Activated naive CD4-positive, alpha-beta T cell (primary cell): ENCODE data around the gene GNB5.
"Not testable (repeated sequence)": the region's sequence is repeated elsewhere in the genome, so short reads cannot be mapped to it uniquely, and the experiment has no call there.

ENCODE experiments used
- DNase-seq, 4 experiments: peaks; one replicate each; lab custom pipeline; 2025; lab: John Stamatoyannopoulos, UW

Gene GNB5

DNA sequence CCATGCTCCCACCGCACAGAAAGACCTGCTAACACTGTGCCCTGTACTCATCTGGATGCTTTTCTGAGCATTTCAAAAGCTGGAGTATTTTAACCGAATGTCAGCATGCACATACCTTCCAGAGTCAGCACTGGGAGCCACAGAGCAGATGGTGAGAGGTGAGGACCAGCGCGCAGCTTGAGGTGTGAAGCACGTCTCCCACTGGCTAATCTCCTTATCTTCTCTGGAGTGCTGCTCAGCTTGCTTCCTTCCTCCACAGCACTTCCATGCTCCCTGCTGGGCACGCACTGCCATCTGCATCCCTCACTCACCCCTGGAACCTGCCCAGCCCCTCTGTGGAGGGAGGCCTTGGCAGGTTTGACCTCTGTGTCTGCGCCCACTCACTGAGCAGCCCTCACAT lies at the start of gene GNB5:
Gene GNB5 (minus strand): TSS at position 186 of the 400 bp plus-strand sequence. CDS start 6,716 bp downstream, outside the sequence.
- no peak for DNase-seq

DNA sequence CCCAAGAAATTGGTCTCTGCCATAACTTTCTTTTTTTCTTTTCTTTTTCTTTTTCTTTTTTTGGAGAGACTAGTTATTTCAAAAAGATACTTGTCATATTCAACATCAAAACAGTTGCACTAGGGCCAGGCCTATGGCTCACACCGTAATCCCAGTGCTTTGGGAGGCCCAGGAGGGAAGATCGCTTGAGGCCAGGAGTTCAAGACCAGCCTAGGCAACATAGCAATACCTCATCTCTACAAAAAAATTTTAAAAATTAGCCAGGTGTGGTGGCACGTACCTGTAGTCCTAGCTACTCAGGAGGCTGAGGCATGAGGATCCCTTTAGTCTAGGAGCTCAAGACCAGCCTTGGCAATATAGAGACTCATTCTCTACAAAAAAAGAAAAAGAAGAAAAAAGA lies 49.0 kb upstream of the GNB5 start:
- no peak for DNase-seq

DNA sequence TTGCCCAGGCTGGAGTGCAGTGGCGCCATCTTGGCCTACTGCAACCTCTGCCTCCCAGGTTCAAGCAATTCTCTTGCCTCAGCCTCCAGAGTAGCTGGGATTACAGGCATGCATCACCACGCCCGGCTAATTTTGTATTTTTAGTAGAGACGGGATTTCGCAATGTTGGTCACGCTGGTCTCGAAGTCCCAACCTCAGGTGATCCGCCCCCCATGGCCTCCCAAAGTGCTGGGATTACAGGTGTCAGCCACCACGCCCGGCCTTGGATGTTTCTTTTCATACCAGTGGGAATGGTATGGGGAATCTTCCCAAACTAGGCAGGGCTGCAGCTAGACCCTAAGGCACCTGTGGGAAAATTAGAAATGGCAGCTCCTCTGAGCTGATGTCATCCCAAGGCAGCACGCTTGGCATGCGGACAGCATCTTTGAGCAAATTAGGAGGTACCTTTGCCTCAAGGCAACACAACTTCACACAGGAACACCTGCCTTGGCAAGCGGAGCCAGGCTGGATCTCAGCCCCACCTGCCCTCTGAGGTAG lies 47.9 kb upstream of the GNB5 start:
- not testable (repeated sequence) for DNase-seq

DNA sequence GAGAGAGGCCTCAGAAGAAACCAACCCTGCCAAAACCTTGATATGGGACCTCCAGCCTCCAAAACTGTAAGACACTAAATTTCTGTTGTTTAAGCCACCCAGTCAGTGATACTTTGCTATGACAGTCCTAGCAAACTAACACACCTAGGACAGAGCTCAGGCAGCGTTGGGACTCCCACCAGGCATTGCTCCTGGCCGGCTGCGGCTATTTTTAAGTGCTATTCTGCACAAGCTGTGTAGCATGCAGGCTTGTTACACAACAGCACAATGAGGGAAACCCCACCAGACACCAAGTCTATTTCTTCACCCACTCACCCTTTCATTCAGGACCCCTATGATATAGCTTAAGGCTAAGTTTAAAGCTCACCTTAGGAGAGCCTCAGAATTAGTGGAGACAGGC lies 47.0 kb upstream of the GNB5 start:
- no peak for DNase-seq

- no peak for DNase-seq
These were observed 44.8 kb upstream of the GNB5 start for GRCh38 chr15:52236013-52236412.

DNA sequence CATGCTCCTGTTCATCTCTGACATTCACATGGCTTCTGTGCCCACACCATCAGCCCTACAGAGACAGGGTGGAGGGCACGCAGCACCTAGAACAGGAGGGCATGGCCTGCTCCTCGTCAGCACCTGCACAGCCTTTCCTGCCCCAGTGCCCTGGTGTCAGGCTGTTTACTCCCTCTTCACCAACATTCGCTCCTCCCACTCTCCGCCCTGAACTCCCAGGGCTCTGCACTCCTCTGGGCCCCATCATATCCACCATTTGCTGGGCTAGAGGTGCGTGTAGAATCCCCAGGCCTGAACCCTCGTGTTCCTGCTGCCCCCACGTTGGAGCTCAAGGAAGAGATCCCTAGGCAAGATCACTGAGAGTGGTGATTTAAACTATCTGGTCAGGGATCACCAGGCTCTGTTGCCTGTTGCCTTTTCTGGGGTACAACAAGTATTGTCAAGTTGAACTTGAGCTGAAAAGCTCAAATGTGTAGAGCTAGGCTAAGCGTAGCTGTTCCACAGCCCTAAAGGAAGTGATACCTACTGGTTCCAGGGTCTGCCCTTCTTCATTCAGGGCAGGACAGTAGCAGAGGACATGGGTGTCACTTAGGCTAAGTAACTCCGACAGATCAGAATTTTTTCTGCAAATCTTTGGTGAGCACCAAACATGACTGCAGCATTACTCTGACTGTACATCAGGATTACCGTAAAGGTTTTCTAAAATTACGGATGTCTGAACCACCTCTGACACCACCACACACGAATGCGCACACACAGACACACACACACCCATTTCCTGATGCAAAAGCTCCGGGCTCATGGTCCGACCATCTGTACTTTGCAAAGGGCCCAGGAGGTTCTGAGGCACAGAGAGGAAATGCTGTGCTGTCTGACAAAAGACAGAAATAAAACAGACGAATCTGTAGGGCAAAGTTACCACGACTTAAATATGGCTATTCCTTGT lies 43.7 kb upstream of the GNB5 start:
- DNase-seq, result peak in 1 of 4 experiments; percentile 33

DNA sequence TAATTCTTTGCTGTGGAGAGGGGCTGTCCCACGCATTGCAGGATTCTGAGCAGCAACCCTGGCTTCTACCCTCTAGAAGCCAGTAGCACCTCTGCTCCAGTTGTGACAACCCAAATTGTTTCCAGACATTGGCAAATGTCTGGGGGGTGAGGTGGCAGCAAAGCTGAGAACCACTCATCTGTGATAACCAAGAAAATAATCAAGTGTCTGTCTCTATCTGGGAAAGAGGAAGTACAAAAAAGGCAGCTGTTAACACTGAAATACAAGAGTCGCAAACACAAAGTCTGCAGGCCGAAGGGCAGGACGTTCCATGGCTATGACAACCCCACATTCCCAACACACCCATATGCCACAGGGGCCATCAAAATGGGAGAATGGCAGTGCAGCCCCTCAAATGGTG lies 42.2 kb upstream of the GNB5 start:
- no peak for DNase-seq

DNA sequence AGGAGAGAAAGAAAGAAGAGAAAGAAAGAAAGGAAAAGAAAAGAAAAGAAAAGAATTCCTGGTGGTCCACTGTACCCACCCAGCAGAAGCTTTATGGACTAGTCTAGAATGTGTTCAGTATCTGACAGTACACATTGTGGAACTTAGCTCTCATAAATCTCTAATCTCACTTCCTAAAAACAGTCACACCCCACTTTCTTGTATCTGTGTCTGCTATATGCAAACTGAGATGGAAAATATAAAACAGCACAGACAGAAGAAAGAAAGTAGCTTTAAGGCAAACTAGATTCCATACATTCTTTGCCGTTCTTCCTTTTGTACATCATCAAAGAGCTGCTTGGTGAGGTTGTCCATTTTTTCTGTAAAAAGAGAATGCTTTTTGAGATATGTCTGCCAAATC lies 41.1 kb upstream of the GNB5 start:
- DNase-seq, result no peak

DNA sequence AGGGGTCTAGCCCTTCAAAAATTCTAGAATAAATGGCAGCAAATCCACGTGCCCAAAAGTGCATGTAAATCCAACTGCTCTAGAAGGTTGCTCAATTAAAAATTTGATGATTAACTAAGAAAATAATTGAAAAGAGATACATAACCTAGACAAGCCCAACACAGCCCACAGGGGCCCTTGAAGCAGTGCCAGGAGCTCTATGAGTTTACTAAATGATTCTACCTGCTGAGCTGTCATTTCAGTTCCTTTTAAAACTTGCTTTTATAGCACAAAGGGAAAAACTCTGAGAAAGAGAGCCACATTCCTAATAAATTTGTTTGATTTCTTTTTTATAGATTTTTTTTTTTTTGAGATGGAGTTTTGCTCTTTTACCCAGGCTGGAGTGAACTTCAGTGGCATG lies 38.9 kb upstream of the GNB5 start:
- no peak for DNase-seq

DNA sequence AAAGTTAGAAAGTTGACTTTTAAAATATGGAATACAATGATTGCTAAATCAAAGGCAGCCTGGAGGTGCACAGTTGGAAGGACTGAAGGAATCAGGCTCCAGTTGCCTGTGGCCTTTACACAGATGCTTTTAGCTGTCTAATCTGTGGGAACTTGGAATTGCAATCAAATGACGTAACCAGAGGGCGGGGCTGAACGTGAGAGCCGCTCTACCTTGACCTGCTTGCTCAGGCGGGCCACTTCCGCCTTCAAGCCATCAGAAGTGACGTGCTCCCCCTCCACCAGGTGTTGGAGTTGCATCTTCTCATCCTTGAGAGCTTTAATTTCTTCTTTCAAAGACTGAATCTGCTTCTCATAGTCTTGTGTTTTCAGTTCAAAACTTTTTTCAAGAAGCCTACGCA lies 37.7 kb upstream of the GNB5 start:
- DNase-seq, result no peak

DNA sequence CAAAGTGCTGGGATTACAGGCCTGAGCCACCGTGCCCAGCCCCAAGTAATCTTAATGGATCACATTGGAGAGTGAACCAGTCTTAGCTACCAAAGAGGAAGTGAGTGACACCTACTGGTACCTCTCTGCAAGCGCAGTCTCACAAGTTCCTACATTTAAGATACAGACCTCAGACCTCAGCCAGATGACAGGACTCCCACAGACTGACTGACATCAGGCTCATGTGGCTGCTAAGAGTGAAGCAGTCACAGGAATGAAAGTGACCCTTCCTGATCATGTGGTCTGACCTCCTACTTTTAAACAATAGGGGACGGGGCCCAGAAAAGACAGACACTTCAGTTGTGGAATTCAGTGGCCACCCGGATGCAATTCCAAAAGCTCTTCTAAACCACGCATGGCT lies 36.3 kb upstream of the GNB5 start:
- DNase-seq, result peak in 3 of 4 experiments; percentile 4 to 45 (median 25)

DNA sequence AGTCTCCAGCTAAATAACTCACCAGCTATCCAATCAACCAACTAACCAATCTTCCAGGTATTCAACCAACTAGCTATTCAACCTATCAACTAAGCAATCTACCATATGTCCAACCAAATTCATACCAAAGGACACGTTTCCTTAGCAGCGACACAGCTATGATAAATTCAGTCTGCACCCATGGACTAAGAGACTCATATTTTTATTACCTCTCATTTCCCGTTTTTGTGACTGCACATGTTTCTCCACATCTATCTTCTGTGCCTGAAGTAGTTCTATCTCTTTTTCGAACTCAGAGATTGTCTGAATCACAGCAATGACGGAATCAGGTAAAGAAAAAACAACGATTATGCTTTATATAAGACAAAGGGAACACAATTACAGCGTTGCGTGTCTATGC lies 34.0 kb upstream of the GNB5 start:
- no peak for DNase-seq

DNA sequence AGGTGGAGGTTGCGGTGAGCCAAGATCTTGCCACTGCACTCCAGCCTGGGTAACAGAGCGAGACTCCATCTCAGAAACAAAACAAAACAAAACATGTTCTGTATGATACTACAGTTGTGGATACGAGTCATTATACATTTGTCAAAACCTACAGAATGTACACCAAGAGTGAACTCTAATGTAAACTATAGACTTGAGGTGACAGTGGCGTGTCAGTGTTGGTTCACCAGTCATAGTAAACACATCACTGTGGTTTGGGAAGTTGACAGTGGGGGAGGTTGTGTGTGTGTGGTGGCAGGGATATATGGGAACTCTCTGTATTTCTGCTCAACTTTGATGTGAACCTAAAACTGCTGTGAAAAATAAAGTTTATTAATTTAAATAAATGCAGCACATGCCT lies 33.0 kb upstream of the GNB5 start:
- no peak for DNase-seq

DNA sequence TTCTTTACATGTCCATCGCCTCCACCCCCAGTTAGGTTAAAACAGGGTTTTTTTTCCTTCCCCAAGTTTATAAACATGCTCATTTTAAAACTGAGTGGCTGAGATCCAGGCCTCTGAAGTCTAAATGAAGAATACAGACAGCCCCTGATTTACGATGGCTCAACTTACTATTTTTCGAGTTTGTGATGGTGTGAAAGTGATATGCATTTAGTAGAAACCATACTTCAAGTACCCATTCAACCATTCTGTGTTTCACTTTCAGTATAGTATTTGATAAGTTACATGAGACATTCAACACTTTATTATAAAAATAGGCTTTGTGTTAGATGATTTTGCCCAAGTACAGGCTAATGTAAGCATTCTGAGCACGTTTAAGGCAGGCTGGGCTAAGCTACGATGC lies 30.5 kb upstream of the GNB5 start:
- DNase-seq, result no peak

- no peak for DNase-seq
These were observed 29.9 kb upstream of the GNB5 start for GRCh38 chr15:52220937-52221660.

DNA sequence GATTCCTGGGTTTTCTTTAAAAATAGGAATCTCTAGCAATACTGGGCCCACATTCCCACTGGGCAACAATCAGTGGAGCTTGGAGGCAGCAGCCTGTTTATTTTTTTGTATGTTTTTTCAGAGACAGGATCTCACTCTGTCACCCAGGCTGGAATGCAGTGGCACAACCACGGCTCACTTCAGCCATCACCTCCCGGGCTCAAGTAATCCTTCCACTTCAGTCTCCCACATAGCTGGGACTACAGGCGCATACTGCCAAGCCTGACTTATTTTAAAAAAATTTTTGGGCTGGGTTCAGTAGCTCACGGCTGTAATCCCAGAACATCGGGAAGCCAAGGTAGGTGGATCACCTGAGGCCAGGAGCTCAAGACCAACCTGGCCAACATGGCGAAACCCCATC lies 29.1 kb upstream of the GNB5 start:
- DNase-seq, result no peak

DNA sequence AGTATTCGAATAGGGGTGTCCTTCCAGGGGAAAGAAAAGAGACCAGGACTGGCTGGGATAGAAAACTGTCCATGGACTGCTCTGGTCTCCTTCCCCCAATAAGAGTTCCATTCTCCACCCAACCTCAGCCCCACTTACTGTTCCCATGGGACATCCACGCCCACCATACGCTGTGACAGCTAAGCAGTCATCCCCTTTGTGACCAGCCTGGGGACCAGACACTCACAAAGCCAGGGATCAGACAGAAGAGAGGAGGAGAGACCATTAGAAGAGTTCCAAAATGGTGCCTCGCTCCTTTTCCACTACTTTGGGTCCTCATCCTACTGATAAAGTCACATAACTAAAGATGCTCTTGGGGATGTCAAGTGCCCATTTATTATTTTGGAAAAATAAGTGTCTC lies 27.6 kb upstream of the GNB5 start:
- DNase-seq, result no peak

DNA sequence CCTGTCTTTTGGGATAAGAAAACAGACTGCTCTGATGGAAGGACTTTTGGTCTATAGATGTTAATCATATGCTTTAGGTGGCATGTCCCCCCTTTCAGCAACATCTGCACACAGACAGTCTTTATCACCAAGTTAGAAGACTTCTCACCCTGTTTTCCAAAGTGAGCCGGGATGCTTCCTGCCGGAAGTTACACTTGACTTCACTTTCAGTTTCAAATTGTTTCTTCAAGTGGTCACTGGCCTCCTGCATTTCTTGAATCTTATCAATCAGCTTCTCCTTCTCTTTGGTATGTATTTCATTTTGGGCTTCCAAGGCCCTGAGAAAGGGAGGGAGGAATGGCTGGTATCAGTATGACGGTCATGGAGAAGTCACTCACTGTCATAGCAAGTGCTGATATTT lies 27.2 kb upstream of the GNB5 start:
- no peak for DNase-seq

GRCh38 chr15:52217186-52217585 lies 26.0 kb upstream of the GNB5 start:
- DNase-seq, result no peak

- DNase-seq, result no peak
These were observed 23.4 kb upstream of the GNB5 start for GRCh38 chr15:52214553-52214952.

DNA sequence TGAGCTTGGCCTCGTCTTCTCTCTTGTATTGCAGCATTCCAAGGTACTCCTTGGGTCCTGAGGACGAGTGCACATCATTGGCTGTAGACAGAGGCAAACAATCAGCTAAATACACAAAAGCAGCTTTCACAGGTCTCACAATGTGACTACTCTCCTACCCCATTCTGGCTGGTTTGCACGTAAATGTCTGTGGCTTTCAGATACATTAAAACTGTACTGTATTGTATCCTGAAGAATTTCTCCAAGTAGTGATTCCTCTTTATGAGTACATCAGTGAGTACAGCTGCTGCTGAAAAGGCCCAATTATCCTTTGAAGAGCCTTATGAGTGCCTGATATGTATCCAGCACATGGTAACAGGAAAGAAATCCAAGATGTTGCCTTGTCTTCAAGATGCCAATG lies 22.0 kb upstream of the GNB5 start:
- no peak for DNase-seq

DNA sequence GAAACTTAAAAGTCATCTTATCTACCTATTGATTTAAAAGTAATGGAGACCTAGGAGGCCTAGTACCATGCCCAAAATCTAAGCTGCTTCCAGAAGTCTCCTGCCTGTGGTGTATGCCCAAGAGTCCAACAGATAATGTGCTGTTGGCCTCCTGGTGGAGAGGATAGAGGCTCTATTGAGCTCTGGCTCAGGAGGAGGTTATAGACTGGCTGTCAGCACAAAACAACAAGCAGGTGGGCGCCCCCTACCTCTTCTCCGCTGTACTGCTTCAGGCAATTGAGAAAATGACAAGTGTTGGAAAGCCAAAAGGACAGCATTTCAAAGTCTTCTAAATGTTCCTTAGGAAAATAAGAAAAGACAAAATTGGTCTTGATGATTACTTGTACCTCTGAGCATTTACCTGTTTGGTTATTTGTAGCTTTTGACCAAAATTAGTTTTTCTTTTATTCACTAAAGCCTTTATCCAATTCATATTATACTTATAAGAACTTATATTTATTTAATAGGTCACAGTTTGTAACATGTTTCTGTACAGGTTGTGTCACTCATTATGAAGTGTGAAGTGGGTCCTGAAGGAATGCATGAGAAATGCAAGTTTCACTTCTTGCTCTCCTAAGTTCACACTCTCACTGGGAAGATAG lies 17.2 kb upstream of the GNB5 start:
- peak; percentile 18 to 65 (median 56) for DNase-seq

- no peak for DNase-seq
These were observed 16.0 kb upstream of the GNB5 start for GRCh38 chr15:52207191-52207590.
